Activated T-helper 9 cell treated with anti-CD3 and anti-CD28 coated beads, Interleukin-2, amount 50 U/mL, for 16 hours (primary cell): Measurements from ENCODE around the gene DTWD2.
"Not testable (repeated sequence)": the region's sequence is repeated elsewhere in the genome, so short reads cannot be mapped to it uniquely, and the experiment has no call there.

Source experiments
- DNase-seq: peaks from one replicate; pipeline ENCODE4 v3.0.0-alpha.2; 2020; ENCODE audit warnings: low read depth

The DTWD2 gene

DNA sequence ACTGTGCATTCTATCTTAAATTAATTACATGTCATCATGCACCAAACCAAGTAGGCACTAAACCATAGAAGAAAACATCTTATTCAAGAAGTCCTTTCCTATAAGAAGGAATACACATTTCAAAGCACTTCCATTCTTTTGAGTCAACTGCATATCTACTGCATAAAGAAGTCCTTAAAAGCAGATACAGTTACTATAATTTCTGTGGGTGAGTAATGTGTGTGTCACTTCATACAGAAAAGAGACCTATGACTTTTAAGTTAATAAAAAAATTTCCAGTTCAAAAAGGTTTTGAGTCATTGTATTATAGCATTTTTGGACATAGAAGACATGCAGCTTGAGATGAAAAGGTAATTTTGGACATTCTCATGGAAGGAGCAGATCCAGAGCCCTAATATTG lies 125.0 kb downstream of the DTWD2 start:
- DNase-seq = no peak

- DNase-seq = no peak
Observed at GRCh38 chr5:118862596-118862995, 125.8 kb downstream of the DTWD2 start.

DNA sequence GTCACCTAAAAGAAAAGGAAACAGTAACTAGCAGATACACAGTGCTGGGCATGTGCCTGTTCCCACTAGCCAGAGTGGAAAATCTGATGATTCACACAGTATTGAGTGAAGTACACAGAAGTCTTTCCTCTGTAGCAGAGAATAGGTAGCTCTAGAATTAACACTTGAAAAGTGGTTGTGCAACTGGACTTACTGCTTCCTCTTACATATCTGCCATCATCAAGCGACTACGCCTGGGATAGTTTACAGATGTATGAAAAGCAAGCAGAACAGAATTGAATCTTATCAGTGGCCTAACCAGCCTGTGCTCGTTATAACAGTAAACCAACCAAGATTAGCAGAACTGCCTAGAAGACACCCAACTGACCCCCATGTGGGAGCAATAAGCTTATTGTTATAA lies 130.6 kb downstream of the DTWD2 start:
- DNase-seq = no peak

DNA sequence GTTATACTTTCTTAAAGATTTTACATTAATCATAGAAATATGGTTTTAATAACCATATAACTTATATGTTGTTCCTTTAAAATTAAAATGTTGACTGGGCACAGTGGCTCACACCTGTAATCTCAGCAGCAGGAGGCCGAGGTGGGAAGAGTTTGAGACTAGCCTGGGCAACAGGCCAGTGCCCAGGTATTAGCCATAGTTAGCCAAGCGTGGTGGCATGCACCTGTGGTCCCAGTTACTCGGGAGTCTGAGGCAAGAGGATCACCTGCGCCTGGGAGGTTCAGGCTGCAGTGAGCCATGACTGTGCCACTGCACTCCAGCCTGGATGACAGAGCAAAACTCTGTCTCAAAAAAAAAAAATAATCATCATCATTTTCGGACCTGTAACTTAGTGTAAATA lies 133.5 kb downstream of the DTWD2 start:
- no peak for DNase-seq

GRCh38 chr5:118851785-118852184 lies 136.6 kb downstream of the DTWD2 start:
- not testable (repeated sequence) for DNase-seq

- not testable (repeated sequence) for DNase-seq
Observed at GRCh38 chr5:118849507-118849906, 138.8 kb downstream of the DTWD2 start.

DNA sequence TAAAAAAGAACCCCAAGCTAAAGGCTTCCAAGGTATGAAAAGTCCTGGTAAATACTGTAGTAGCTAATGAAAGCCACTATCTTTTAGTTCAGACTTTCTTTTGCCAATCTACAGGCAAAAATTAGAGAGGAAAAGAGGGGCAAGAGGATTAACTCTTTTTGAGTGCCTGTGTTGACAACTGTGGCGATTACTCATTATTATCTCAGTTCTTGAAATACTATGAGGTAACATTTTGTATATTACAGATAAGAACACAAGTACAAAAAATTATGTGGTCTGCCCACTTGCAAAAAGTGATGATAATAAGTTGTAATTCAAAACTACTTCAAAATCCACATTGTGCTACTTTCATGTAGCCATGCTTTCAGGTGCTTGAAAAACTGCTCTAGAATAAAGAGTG lies 144.0 kb downstream of the DTWD2 start:
- DNase-seq = no peak

- no peak for DNase-seq
Observed at GRCh38 chr5:118834710-118835109, 153.6 kb downstream of the DTWD2 start.

DNA sequence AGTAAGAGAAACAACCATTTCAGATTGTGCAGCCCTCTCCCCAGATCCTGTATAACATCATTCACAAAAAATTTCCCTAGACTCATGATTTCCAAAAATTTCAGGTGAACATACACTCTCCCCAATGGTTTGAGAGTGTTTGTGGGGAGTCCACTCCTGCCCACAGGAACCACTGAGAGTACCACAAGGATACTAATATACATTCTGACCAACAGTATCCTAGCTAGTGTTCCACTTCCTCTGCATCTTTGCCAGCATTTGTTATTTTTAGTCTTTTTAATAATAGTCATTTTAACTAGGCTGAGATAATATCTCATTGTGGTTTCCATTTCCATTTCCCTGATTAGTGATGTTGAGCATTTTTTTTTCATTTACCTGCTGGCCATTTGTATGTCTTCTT lies 155.4 kb downstream of the DTWD2 start:
- DNase-seq = no peak

DNA sequence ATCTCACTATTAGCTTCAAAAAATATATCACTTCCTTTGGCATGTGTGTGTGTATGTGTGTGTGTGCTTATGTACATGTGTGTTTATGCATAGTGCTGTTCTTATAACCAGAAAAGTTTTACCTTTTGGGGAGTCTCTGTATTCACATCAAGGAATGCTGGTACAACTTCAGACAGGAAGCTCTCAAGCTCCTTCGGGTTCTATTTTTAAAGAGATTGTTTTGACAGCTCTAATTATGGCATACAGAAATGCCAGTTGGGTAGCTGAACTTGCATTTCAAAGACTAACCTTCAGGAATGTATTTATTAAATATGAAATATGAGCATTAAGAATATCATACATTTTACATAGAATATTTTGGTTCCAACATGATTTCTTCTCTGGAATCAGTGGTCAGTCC lies 163.1 kb downstream of the DTWD2 start:
- no peak for DNase-seq

- no peak for DNase-seq
Observed at GRCh38 chr5:118818604-118819003, 169.7 kb downstream of the DTWD2 start.

DNA sequence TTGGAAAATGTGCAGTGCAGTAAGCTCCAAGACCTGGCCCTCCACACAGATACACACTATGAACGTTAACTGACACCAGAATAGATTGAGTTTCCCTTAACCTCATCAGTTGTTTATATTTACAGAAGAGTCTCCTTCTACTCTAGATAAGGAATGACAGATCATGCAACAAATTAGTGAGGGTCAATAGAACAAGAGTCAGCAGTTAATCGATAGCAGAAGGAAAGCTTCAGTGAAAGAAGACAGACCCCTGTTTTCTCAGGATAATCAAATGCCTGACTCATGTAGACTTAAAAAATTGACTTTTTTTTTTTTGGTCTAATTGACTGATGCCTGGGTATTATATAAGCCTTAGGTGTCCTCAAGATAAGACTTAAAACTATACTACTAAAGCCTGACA lies 179.9 kb downstream of the DTWD2 start:
- DNase-seq = no peak

- DNase-seq = no peak
Observed at GRCh38 chr5:118806571-118806970, 181.8 kb downstream of the DTWD2 start.

DNA sequence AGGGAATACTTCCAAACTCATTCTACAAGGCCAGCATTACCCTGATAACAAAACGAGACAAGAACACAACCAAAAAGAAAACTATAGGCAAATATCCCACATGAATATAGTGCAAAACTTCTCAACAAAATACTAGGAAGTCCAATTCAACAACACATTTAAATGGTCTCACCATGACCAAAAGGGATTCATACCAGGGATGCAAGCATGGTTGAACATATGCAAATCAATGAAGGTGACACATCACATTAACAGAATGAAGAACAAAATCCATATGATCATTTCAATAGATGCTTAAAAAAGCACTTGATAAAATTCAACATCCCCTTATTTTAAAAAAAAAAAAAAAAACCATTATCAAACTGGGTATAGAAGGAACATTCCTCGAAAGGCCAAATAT lies 186.0 kb downstream of the DTWD2 start:
- DNase-seq = no peak

GRCh38 chr5:118796081-118796480 lies 192.3 kb downstream of the DTWD2 start:
- DNase-seq = no peak

- DNase-seq = no peak
Observed at GRCh38 chr5:118794281-118794680, 194.1 kb downstream of the DTWD2 start.

- no peak for DNase-seq
Observed at GRCh38 chr5:118793652-118794051, 194.7 kb downstream of the DTWD2 start.

GRCh38 chr5:118793091-118793490 lies 195.3 kb downstream of the DTWD2 start:
- no peak for DNase-seq

GRCh38 chr5:118791926-118792734 lies 196.2 kb downstream of the DTWD2 start:
- no peak for DNase-seq

- DNase-seq = no peak
Observed at GRCh38 chr5:118789366-118789765, 199.0 kb downstream of the DTWD2 start.

DNA sequence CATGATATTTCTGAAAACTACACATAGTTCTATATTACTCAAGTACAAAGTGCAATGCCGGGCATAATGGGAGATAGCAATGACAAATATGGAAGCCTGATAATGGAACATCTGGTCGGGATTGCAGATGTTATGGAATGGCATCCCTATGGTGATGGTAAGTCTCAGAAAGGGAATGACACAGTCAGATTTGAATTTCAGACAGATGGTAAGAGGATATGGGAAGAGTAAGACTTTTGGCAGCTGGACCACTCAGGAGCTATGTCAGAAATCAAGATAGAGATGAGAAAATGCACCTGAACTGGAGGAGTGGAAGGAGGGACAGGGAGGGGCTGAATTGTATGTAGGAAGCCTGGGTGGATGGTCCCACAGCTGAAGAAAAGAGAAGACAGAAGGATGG lies 200.0 kb downstream of the DTWD2 start:
- no peak for DNase-seq
